HG03095 (cell line): ENCODE measurements around the gene JARID2.
"Not testable (repeated sequence)": the region's sequence is repeated elsewhere in the genome, so short reads cannot be mapped to it uniquely, and the experiment has no call there.

Experiments
- ATAC-seq: cut with Tn5 transposase; IDR thresholded peaks from one replicate; pipeline ENCODE4 v1.9.1; 2021; ENCODE audit warnings: moderate library complexity; ENCODE audit not compliant: unreplicated experiment

JARID2 gene

DNA sequence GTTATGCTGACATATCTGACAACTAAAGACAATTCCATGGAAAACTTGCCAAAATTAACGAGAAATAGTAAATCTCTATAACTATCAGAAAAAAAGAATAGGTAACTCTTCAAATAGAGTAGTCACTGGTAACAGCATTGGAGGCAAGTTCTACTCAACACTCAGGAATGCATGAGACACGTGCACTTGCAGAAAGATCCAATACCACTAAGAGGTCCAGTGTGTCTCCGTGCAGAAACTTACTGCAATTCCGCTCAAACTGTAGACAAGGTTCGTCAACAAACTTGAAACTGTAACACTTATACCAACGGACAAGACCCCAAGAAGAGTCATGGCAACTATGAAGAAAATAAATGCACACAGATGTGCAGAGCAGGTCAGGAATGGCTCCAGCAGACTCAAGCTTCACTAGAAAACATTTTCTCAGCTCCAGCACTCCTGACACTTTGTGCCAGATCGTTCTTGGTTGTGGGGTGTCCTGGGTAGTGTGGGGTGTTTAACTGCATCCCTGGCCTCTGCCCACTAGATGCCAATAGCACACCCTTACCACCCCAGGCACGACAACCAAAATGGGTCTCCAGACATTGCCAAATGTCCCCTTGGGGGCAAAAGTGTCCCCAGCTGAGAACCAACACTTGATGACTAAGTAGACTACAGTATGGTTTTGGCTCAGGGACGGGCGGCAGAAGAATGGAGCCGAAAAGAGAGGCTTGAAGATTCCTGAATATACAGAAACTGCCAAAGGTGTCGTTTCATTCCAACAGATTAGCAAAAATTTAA is 282.2 kb downstream of the JARID2 start:
- ATAC-seq = no peak

DNA sequence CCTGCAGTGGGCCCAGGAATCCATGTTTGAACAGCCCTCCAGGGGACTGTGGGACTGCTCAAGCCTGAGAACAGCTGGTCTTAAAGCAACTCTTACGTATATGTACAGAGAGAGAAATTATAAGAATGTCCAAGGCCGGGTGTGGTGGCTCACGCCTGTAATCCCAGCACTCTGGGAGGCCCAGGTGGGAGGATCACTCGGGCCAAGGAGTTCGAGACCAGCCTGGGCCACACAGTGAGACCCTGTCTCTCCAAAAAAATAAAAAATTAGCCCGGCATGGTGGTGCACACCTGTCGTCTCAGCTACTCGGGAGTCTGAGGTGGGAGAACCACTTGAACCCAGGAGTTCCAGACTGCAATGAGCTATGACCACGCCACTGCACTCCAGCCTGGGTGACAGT is 283.0 kb downstream of the JARID2 start:
- ATAC-seq = no peak

DNA sequence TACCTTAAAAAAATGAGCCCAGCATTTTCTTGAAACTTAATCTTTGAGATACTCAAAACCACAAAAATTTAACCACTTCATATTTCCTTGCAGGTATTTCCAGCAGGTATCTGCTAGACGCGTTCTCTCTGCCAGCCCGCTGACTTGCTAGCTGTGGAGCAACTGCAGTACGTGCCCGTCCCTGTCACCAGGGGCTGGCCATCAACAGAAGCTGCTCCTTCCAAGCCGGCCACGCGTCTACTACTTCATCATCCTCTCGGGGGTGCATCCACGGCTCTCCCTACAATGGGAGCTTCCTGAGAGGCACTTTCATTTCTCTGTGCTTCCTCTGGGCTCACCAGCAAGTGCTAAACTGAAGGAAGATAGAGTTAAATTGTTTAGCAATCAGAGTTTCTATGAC is 284.5 kb downstream of the JARID2 start:
- no peak for ATAC-seq

- no peak for ATAC-seq
Measured at GRCh38 chr6:15531973-15532372, 286.1 kb downstream of the JARID2 start.

DNA sequence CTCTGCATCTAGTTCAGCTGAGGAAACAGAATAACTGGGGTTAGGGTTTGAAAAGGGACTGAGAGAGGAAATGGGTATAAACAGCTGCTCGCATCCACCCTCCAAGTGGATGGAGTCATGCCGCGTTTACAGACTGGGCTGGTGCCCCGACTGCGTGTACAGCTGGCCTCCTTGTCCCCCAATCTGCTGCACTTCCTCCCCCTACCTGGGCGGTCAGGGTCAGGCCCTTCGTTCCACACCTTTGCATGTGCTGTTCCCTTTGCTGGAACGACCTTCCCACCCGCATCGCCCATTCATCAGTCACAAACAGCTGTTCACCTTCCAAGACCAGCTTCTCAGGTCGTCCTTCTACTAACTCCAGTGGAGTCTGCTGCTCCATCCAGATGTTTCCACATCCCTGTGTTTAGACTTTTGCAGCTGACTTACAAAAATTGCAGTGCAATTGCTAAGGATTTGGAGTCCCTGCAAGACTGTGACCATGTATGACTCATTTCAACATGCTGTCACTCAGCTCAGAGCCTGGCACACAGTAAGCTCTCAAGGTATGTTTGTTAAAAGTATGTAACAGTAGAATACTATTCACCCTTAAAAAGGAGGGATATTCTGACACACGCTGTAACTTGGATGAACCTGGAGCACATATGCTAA is 287.6 kb downstream of the JARID2 start:
- no peak for ATAC-seq

GRCh38 chr6:15534974-15535373 is 289.1 kb downstream of the JARID2 start:
- no peak for ATAC-seq

- no peak for ATAC-seq
Measured at GRCh38 chr6:15535495-15536197, 289.8 kb downstream of the JARID2 start.

GRCh38 chr6:15536198-15536955 is 290.5 kb downstream of the JARID2 start:
- ATAC-seq = no peak

GRCh38 chr6:15538106-15538505 is 292.2 kb downstream of the JARID2 start:
- no peak for ATAC-seq

- no peak for ATAC-seq
Measured at GRCh38 chr6:15538766-15539495, 293.1 kb downstream of the JARID2 start.

DNA sequence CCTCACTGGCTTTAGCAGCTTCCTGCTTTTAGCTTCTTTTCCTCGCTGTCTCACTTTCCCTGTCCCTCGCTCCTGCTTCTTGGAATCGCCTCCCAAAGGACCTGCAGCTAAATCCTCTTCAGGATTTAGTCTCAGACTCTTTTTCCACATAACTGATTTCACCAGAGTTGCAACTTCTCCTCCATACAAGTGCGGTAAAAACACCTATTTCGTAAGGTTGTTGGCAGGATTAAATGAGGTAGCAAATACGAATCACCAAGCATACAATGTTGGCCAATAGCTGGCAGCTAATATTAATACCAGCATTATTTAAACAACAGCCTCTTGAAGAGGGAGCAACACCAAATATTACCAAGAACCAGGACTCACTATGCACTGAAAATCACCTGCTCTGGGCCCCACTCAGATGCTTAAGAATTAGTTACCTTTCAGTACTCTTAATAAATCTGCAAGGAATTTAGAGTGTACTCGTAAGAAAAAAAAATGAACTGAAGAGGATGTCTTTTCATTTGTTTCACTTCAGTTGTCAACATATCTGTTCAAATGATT is 293.9 kb downstream of the JARID2 start:
- ATAC-seq = no peak

- ATAC-seq = not testable (repeated sequence)
Measured at GRCh38 chr6:15543332-15543917, 297.6 kb downstream of the JARID2 start.

- ATAC-seq = no peak
Measured at GRCh38 chr6:15544321-15544900, 298.5 kb downstream of the JARID2 start.

DNA sequence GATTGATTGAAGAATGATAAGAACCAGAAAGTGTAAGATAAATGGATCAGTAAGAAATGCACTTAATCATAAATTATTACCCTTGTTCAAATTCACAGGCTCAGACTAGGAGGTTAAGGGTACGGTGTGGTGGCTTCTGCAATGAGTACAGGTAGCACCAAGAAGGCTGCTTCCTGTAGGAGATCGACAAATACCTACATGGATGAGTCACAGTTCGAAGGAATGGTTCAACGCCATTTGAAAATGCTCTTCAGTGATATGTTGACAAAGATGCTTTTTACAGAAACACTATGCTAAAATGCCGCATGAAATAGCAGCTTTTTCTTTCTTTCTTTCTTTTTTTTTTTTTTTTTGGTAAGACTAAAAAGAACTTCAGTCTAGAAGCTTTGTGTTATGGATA is 300.7 kb downstream of the JARID2 start:
- ATAC-seq = no peak

GRCh38 chr6:15547400-15547799 is 301.5 kb downstream of the JARID2 start:
- ATAC-seq = no peak

DNA sequence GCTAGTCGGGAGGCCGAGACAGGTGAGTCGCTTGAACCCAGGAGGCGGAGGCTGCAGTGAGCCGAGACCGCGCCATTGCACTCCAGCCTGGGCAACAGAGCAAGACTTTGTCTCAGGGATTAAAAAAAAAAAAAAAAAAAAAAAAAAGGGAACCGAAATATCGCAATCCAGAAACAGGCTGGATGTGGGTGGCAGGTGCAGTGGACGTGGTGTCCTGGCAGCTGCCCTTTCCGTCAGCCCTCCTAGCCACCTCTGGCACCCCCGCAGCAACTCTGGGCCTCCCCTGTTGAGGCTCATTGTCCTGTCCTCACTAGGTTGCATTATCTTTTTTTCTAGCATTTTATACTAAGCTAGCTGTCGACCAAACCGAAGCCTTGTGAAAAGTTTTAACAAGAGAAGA is 303.5 kb downstream of the JARID2 start:
- no peak for ATAC-seq

- ATAC-seq = no peak
Measured at GRCh38 chr6:15550546-15551123, 304.8 kb downstream of the JARID2 start.

GRCh38 chr6:15551262-15551661 is 305.4 kb downstream of the JARID2 start:
- no peak for ATAC-seq

- ATAC-seq = no peak
Measured at GRCh38 chr6:15551798-15552197, 305.9 kb downstream of the JARID2 start.
